ENCODE measurements around the gene LRIG2.

GRCh38 chr1:113040718-113041412 is 32.1 kb upstream of the LRIG2 start:
- TF ChIP-seq CTCF (IDR thresholded peaks at IDR 0.05) = no peak
- no peak for TF ChIP-seq EZH2phosphoT487 (IDR thresholded peaks at IDR 0.05; ENCODE audit: borderline replicate concordance, low read depth)
- no peak for TF ChIP-seq MXI1 (IDR thresholded peaks at IDR 0.05; ENCODE audit: low read depth, low read length)
- no peak for TF ChIP-seq POLR2AphosphoS5 (IDR thresholded peaks at IDR 0.05; ENCODE audit: low read depth, low read length)
- TF ChIP-seq YY1 (IDR thresholded peaks at IDR 0.05; ENCODE audit: low read depth) = no peak

Measured in SK-N-SH (cell line).